GM23338 (cell line): Measurements from ENCODE around the gene CEP350. TPM values are rescaled to one million over a fixed set of nuclear protein-coding genes. Genes with fewer than 3 reads are reported as not detected.

Experiments
- ATAC-seq: fragments of 200-7000 bp; cut with Tn5 transposase; 3 replicates; pipeline ENCODE4 v1.9.1; 2020
- DNase-seq: peaks from one replicate; pipeline ENCODE4 v3.0.0-alpha.2; 2015; ENCODE audit warnings: low spot score
- H2AFZ ChIP-seq: fragments of 200-600 bp; sonication (generic); 2 replicates; pipeline ENCODE4 v1.8.0; 2016; ENCODE audit warnings: antibody characterized with exemption, mild to moderate bottlenecking, moderate library complexity
- H3F3A ChIP-seq: fragments of 200-600 bp; sonication (generic); replicated peaks from 2 replicates; pipeline ENCODE4 v1.8.0; 2017; ENCODE audit warnings: antibody characterized with exemption, mixed run types, low read depth
- H3K27ac ChIP-seq: fragments of 200-600 bp; sonication (generic); 2 replicates; pipeline ENCODE4 v1.6.1; 2016; ENCODE audit warnings: low read depth
- H3K27me3 ChIP-seq: fragments of 200-600 bp; sonication (generic); 2 replicates; pipeline ENCODE4 v1.8.0; 2016; ENCODE audit warnings: mild to moderate bottlenecking, mixed run types, moderate library complexity; ENCODE audit not compliant: insufficient read depth
- H3K36me3 ChIP-seq: fragments of 200-600 bp; sonication (generic); 2 replicates; pipeline ENCODE4 v1.8.0; 2016; ENCODE audit warnings: mild to moderate bottlenecking; ENCODE audit not compliant: insufficient read depth
- H3K4me1 ChIP-seq: fragments of 200-600 bp; sonication (generic); 2 replicates; pipeline ENCODE4 v1.8.0; 2016; ENCODE audit warnings: mild to moderate bottlenecking, moderate library complexity; ENCODE audit not compliant: insufficient read depth
- H3K4me2 ChIP-seq: fragments of 200-600 bp; sonication (generic); 2 replicates; pipeline ENCODE4 v1.7.1; 2017; ENCODE audit warnings: mixed run types
- H3K4me3 ChIP-seq: fragments of 200-600 bp; sonication (generic); 2 replicates; pipeline ENCODE4 v1.6.1; 2016; ENCODE audit warnings: mixed run types
- H3K79me2 ChIP-seq: fragments of 200-600 bp; sonication (generic); replicated peaks from 2 replicates; pipeline ENCODE4 v1.8.0; 2017; ENCODE audit warnings: mild to moderate bottlenecking; ENCODE audit not compliant: insufficient read depth
- H3K9me2 ChIP-seq: fragments of 200-600 bp; sonication (generic); 2 replicates; pipeline ENCODE4 v1.8.0; 2017; ENCODE audit not compliant: insufficient read depth
- H4K20me1 ChIP-seq: fragments of 200-600 bp; sonication (generic); replicated peaks from 2 replicates; pipeline ENCODE4 v1.8.0; 2017; ENCODE audit warnings: mild to moderate bottlenecking; ENCODE audit not compliant: insufficient read depth
- H3K27ac Mint-ChIP-seq: 2 replicates; pipeline ENCODE4 v1.8.0; 2020; ENCODE audit warnings: inconsistent platforms, mild to moderate bottlenecking, moderate library complexity, mixed read lengths
- H3K27me3 Mint-ChIP-seq: 3 replicates; pipeline ENCODE4 v1.8.0; 2022; ENCODE audit warnings: low read depth, mild to moderate bottlenecking, moderate library complexity, mixed read lengths, inconsistent platforms; ENCODE audit not compliant: insufficient read depth, poor library complexity
- H3K36me3 Mint-ChIP-seq: 3 replicates; pipeline ENCODE4 v1.8.0; 2021; ENCODE audit warnings: low read depth, mild to moderate bottlenecking, inconsistent platforms, moderate library complexity, mixed read lengths
- H3K4me1 Mint-ChIP-seq: 3 replicates; pipeline ENCODE4 v1.8.0; 2020; ENCODE audit warnings: mild to moderate bottlenecking, inconsistent platforms, mixed read lengths
- H3K4me3 Mint-ChIP-seq: 3 replicates; pipeline ENCODE4 v1.8.0; 2021; ENCODE audit warnings: moderate library complexity, mild to moderate bottlenecking, inconsistent platforms, mixed read lengths
- H3K9me3 Mint-ChIP-seq: 3 replicates; pipeline ENCODE4 v1.8.0; 2020; ENCODE audit warnings: moderate library complexity, mild to moderate bottlenecking, inconsistent platforms, mixed read lengths
- CREB1 ChIP-seq: fragments of 250-450 bp; sonication (Bioruptor Pico); IDR thresholded peaks from 2 replicates; pipeline ENCODE4 v1.5.0; 2020; ENCODE audit warnings: low read depth, mild to moderate bottlenecking, moderate library complexity
- CTCF ChIP-seq, 2 experiments: fragments of 200-600 bp in 1 of 2; sonication (generic) in 1 of 2; conservative IDR thresholded peaks; 2 replicates each; pipeline versions ENCODE4 v1.5.1 to v1.6.1; 2016 to 2017; ENCODE audit warnings: antibody characterized with exemption in 2 of 2, low read depth in 2 of 2, mild to moderate bottlenecking in 2 of 2, moderate library complexity in 1 of 2
- ETS1 ChIP-seq: IDR thresholded peaks from 2 replicates; pipeline ENCODE4 v1.6.1; 2016; ENCODE audit warnings: antibody characterized with exemption
- EZH2 ChIP-seq: fragments of 200-600 bp; sonication (generic); IDR thresholded peaks from one replicate; pipeline ENCODE4 v1.8.0; 2017; ENCODE audit warnings: antibody characterized with exemption, mild to moderate bottlenecking, low read depth; ENCODE audit not compliant: unreplicated experiment
- EZH2phosphoT487 ChIP-seq: fragments of 200-600 bp; sonication (generic); IDR thresholded peaks from one replicate; pipeline ENCODE4 v1.8.1; 2018; ENCODE audit warnings: antibody characterized with exemption; ENCODE audit not compliant: unreplicated experiment
- JUNB ChIP-seq: IDR thresholded peaks from one replicate; pipeline ENCODE4 v1.6.1; 2016; ENCODE audit warnings: antibody characterized with exemption; ENCODE audit not compliant: unreplicated experiment
- NANOG ChIP-seq: IDR thresholded peaks from 2 replicates; pipeline ENCODE4 v1.6.1; 2016; ENCODE audit warnings: antibody characterized with exemption, borderline replicate concordance
- POLR2AphosphoS5 ChIP-seq: IDR thresholded peaks from 2 replicates; pipeline ENCODE4 v1.6.1; 2016; ENCODE audit warnings: antibody characterized with exemption, low read depth
- REST ChIP-seq: IDR thresholded peaks from one replicate; pipeline ENCODE4 v1.6.1; 2018; ENCODE audit warnings: antibody characterized with exemption; ENCODE audit not compliant: unreplicated experiment
- STAT1 ChIP-seq: IDR thresholded peaks from one replicate; pipeline ENCODE4 v1.6.1; 2016; ENCODE audit warnings: antibody characterized with exemption; ENCODE audit not compliant: unreplicated experiment
- ZNF114 ChIP-seq: fragments of 250-450 bp; sonication (Bioruptor Pico); IDR thresholded peaks from 2 replicates; pipeline ENCODE4 v1.5.0; 2020; ENCODE audit warnings: mild to moderate bottlenecking, moderate library complexity
- ZNF331 ChIP-seq: fragments of 250-450 bp; sonication (Bioruptor Pico); IDR thresholded peaks from 2 replicates; pipeline ENCODE4 v1.5.0; 2020; ENCODE audit warnings: low read depth, mild to moderate bottlenecking, moderate library complexity
- polyA plus RNA-seq: library from polyadenylated mRNA; unstranded; fragments of >200 nt; fragmentation: Nextera tagmentation; extraction: Ambion mirVana; gene quantifications from 2 replicates; pipeline ENCODE4 v1.2.1, GENCODE V29; 2016
- total RNA-seq: library from RNA; depleted of rRNA; stranded (reverse); fragments of >200 nt; shearing (Covaris generic); gene quantifications from 2 replicates; pipeline ENCODE4 v1.2.3, GENCODE V29; 2014

CEP350 gene
- total and polyA plus RNA-seq, 2 experiments from 2014 or later: 23.4 to 36.8 TPM

- Mint-ChIP-seq H3K27me3 (peaks cover 6% of the 10 kb centered on the region), H3K4me1 (no peaks in the 10 kb centered on the region), H3K9me3 (no peaks in the 10 kb centered on the region), H3K36me3 (no peaks in the 10 kb centered on the region), H3K27ac (no peak overlapping the region), H3K4me3 (no peak overlapping the region)
- Histone ChIP-seq H3K27me3 (no peaks in the 10 kb centered on the region), H3K4me3 (no peak overlapping the region), H4K20me1 (no peaks in the 10 kb centered on the region), H3K36me3 (no peaks in the 10 kb centered on the region), H3F3A (no peaks in the 10 kb centered on the region), H3K4me2 (no peak overlapping the region), H3K9me2 (no peaks in the 10 kb centered on the region), H3K27ac (no peak overlapping the region), H3K79me2 (no peaks in the 10 kb centered on the region), H3K4me1 (no peaks in the 10 kb centered on the region), H2AFZ (no peak overlapping the region)
- no peak for TF ChIP-seq CTCF (conservative IDR thresholded peaks at IDR 0.05; ENCODE audit: low read depth in 2 of 2)
- TF ChIP-seq STAT1: no peak
- TF ChIP-seq JUNB: no peak
- TF ChIP-seq ZNF331 (CRISPR knock-in tag): no peak
- TF ChIP-seq ETS1: no peak
- no peak for TF ChIP-seq EZH2phosphoT487
- no peak for TF ChIP-seq EZH2
- no peak for TF ChIP-seq NANOG
- TF ChIP-seq ZNF114 (CRISPR knock-in tag): no peak
- no peak for TF ChIP-seq POLR2AphosphoS5
- no peak for TF ChIP-seq REST
- TF ChIP-seq CREB1 (CRISPR knock-in tag): no peak
- ATAC-seq (no peak), DNase-seq (no peak)
These were observed 23.7 kb upstream of the CEP350 start for GRCh38 chr1:179930867-179931266.
